ENCODE measurements around the gene SNX9.
"Not testable (repeated sequence)": the region's sequence is repeated elsewhere in the genome, so short reads cannot be mapped to it uniquely, and the experiment has no call there.

The SNX9 gene

GRCh38 chr6:157891544-157892362 lies 68.7 kb downstream of the SNX9 start:
- no peak for TF ChIP-seq CTCF (IDR thresholded peaks at IDR 0.05; ENCODE audit: extremely low read depth, missing control alignments)
- no peak for DNase-seq (ENCODE audit: low spot score)

GRCh38 chr6:157892363-157892877 lies 69.4 kb downstream of the SNX9 start:
- no peak for TF ChIP-seq CTCF (IDR thresholded peaks at IDR 0.05; ENCODE audit: extremely low read depth, missing control alignments)
- DNase-seq (ENCODE audit: low spot score): no peak

- TF ChIP-seq CTCF (IDR thresholded peaks at IDR 0.05; ENCODE audit: extremely low read depth, missing control alignments): no peak
- DNase-seq (ENCODE audit: low spot score): no peak
These were observed 70.2 kb downstream of the SNX9 start for GRCh38 chr6:157893238-157893637.

- TF ChIP-seq CTCF (IDR thresholded peaks at IDR 0.05; ENCODE audit: extremely low read depth, missing control alignments): no peak
- DNase-seq (ENCODE audit: low spot score): no peak
These were observed 72.5 kb downstream of the SNX9 start for GRCh38 chr6:157895585-157895984.

- TF ChIP-seq CTCF (IDR thresholded peaks at IDR 0.05; ENCODE audit: extremely low read depth, missing control alignments): no peak
- no peak for DNase-seq (ENCODE audit: low spot score)
These were observed 73.9 kb downstream of the SNX9 start for GRCh38 chr6:157896932-157897331.

GRCh38 chr6:157898169-157898568 lies 75.1 kb downstream of the SNX9 start:
- DNase-seq (ENCODE audit: low spot score): no peak
- no peak for TF ChIP-seq CTCF (IDR thresholded peaks at IDR 0.05; ENCODE audit: extremely low read depth, missing control alignments)

GRCh38 chr6:157898640-157899039 lies 75.6 kb downstream of the SNX9 start:
- no peak for DNase-seq (ENCODE audit: low spot score)
- TF ChIP-seq CTCF (IDR thresholded peaks at IDR 0.05; ENCODE audit: extremely low read depth, missing control alignments): no peak

- DNase-seq (ENCODE audit: low spot score): not testable (repeated sequence)
These were observed 77.2 kb downstream of the SNX9 start for GRCh38 chr6:157900262-157900661.

GRCh38 chr6:157900751-157901150 lies 77.7 kb downstream of the SNX9 start:
- not testable (repeated sequence) for DNase-seq (ENCODE audit: low spot score)
